GM18526 (cell line): ENCODE data around the gene SLC10A2.

ENCODE experiments used
- POLR2A ChIP-seq: IDR thresholded peaks from 3 replicates; pipeline ENCODE4 v1.6.1; 2011; ENCODE audit not compliant: insufficient read length; ENCODE audit errors: extremely low read depth

The SLC10A2 gene, protein sequence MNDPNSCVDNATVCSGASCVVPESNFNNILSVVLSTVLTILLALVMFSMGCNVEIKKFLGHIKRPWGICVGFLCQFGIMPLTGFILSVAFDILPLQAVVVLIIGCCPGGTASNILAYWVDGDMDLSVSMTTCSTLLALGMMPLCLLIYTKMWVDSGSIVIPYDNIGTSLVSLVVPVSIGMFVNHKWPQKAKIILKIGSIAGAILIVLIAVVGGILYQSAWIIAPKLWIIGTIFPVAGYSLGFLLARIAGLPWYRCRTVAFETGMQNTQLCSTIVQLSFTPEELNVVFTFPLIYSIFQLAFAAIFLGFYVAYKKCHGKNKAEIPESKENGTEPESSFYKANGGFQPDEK

DNA sequence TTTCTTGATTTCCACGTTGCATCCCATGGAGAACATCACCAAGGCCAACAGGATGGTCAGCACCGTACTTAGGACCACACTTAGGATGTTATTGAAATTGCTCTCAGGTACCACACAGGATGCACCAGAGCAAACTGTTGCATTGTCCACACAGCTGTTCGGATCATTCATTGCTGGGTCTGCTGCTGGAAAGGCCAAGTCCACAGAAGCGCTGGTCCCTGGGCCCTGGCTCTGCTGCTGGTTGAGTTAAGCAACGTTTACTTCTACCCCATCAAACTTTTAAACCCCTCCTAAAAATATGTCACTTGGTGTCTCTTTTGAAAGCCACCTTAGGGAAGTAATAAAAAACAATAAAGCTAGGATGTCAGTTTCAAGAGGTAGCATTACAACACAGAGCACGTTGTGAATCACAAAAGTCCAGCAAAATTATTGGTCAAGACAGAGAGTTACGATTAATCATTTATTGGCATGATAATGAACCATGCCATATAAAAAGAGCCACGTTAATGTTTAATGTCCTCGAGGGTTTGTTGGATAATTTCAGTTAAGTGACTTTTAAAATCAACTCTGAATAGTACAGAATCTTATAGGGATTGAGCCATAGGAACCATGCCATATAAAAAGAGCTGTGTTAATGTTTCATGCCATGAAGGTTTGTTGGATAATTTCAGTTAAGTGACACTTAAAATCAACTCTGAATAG lies at the start of gene SLC10A2:
Gene SLC10A2, minus strand, starts transcription at position 339 of the 702 bp plus-strand sequence. Its CDS starts 168 bp downstream, at position 171.
- no peak for TF ChIP-seq POLR2A

DNA sequence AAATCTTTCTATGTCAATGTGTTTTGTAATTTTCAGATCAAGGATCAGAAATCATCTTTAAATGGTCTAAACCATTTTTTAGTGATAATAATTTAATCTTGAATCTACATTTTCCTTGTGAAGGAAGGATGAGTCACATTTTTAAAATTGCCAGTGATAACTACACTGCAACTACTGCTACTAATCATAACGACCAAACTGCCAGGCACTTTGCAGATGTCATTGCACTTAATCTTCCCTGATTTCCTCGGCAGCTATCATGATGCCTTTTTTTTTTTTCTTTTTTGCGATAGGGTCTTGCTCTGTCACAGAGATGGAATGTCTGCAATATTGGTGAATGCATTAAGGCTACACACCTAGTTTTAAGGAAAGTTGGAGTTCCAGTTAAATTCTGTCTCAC lies 41.4 kb upstream of the SLC10A2 start:
- TF ChIP-seq POLR2A: no peak

DNA sequence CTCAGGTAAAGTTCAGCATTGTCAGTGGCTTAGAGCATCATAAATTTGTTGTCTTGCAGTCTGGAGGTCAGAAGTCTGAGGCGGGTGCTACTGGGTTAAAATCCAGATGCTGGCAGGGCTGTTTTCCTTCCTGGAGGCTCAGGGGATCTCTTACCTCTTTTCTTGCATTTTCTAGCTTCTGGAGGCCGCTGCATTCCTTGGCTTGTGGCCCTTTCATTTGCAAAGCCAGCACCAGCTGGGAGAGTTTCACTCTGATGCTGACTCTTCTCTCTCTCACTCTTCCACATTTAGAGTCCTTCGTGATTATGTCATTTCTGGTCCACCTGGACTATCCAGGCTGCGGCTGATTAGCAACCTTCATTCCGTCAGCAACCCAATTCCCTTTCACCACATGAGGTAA lies 38.1 kb upstream of the SLC10A2 start:
- no peak for TF ChIP-seq POLR2A

DNA sequence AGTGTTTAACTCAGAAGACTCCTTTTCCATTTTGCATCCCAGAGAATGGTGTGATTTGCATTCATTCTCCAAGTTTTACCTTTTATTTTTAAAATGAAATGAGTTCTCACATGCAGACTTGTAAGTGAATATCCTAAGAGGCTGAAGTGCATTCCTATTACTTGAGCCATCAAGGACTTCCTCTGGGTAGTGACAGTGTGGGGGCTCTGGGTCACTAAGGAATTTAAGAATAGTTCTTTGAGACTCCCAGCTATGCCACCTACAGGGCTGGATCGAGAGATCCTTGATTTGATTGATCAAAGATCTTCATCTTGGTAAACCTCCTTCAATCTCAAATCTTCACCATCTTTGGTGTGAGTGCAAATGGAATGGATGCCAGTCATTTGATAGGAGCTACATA lies 36.3 kb upstream of the SLC10A2 start:
- no peak for TF ChIP-seq POLR2A

DNA sequence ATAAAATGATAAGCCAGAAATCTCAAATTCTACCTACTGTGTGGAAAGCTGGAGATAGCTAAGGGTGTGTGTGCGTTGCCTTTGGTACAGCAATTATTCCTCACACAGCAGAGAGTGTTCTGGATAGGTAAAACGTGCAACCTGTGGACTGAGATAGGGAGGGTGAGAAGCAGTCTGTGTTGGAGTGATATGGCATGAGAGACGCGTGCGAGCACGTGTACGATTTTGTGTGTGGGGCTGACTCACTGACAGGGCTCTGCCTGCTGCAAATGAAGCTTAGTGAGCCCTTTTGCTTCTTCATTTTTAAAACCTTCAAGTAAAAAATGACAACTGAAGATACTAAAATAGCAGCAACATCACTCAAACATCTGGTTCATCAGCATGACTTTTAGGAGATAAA lies 35.7 kb upstream of the SLC10A2 start:
- no peak for TF ChIP-seq POLR2A

DNA sequence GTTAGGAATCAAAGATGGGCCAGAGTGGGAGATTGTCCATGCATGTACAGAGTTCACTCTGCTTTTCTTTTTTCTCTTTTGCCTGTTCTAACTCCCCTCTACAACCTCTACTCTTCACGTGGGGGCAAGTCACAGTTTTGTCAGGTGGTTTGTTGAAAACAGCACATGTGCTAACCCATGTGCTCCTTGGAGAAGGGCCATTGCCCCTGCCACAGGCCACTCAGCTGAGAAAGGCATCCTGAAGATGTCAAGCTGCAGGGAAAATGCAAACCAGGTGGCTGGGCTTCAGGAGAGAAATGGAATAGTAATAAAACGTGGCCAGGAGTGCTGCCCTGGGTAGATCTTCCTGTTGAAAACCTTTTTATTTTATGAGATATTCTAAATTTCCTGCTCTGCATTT lies 35.3 kb upstream of the SLC10A2 start:
- TF ChIP-seq POLR2A: no peak

DNA sequence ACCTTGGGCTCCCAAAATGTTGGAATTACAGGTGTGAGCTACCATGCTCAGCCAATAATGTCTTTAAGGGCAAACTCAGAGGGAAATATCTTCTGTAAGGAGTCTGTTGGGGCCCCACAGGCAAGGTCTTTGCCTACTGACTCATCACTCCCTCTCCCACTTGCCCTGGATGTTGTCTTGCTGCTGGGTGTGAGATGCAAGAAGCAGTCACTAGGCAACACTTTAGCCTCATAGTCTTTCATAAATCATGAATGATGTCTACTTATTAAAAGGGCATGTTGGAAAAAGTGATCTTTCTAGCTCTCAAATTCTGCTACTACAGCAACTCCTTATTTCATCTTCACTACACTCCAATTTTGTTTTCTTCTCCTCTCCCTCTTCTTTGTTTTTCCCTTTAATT lies 34.6 kb upstream of the SLC10A2 start:
- TF ChIP-seq POLR2A: no peak

DNA sequence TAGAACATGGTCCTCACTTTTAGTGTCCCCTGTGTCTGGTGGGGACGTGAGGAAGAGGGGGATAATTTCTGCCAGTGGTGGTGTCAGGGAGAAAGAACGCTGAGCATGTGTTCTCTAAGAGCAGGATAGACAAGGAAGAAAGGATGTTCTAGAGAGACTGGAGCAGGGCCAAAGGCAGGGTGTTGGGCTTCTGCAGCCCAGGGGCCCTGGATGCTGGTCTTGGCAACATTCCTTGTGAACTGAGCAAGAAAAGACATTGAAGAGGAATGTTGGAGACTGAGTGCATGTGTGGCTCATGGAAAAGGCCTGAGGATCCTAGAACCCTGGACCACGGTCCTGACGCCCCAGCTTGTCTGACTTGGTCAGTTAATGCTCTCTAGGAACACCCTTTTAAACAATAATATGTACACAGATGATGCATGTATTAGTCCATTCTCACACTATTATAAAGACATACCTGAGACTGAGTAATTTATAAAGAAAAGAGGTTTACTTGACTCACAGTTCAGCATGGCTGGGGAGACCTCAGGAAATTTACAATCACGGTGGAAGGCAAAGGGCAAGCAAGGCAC lies 33.6 kb upstream of the SLC10A2 start:
- TF ChIP-seq POLR2A: no peak

DNA sequence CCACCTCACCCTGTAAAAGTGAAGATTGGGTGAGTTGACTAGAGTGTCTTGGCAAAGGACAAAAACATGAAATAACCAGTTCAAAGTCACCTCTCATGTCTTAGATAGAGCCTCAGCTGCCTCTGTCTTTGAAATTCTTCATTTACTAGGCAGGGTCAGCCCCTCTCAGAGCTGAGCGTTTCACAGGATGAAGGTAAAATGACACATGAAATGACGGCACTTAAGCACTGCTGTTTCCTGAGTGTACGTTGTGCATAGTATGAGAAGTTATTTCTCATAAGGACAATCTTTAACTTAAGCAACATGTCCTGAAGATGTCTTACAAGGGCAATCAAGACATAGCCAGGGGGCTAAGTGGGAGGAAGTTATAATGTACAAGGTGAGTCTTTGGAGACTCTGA lies 32.3 kb upstream of the SLC10A2 start:
- TF ChIP-seq POLR2A: no peak

DNA sequence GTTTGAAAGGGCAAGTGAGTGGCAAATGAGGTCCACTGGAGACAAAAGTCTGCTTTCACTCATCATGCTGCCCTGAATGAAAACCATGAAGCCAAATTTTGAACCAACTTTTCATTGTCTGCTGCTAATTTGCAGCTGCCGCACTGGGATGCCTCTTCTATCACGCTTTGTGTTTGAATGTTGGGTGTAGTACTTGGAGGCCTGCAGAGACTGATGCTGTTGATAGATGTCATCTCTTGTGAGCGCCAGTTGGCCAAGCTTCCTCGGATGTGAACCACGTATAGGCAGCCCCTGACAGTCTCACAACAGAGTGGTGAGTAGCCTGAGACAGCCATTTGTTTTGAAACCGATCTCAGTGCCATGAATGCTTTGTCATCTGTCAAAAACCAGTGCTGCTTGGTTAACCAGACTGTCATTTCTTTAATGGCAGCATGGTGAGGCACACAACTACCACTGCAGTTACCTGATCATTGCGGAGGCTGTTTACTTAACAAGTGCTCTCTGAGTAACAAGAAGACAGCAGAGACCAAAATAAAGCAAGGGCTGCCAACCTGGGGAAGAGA lies 31.2 kb upstream of the SLC10A2 start:
- TF ChIP-seq POLR2A: no peak

DNA sequence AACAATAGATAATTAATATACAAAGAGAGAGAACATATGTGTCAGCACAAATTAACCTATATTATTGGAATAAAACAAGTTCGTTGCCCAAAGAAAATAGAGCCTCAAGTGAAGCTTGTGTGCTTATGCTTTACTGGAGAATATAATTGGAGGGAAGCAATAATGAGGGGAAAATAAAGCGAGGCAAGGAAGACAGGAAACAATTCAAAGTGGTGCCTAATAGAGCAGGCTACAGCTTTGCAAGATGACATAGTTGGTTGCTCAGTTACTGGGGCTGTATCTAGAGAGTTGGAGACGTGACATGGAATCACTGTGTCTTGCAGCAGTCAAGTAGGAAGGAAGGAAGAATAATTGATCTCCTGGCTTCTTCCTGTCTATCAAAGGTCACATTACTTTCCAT lies 21.1 kb upstream of the SLC10A2 start:
- no peak for TF ChIP-seq POLR2A

DNA sequence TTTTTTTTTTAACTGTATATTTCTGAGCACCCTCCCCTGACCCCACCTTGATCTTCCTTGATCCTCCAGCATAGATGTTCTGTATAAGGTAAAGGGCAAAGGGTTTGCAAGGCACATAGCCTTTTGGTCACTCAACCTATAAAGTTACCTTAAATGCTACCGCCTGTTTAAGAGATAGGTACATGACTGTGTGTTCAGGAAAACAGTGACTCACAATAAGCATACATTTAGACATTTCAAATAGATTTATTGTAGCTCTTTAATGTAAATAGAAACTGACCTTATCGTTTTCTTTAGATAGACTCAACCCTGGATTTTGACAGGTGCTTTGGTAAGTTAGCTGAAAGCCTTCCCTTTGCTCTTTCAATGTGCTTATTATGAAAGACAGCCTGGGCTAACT lies 15.2 kb upstream of the SLC10A2 start:
- no peak for TF ChIP-seq POLR2A

DNA sequence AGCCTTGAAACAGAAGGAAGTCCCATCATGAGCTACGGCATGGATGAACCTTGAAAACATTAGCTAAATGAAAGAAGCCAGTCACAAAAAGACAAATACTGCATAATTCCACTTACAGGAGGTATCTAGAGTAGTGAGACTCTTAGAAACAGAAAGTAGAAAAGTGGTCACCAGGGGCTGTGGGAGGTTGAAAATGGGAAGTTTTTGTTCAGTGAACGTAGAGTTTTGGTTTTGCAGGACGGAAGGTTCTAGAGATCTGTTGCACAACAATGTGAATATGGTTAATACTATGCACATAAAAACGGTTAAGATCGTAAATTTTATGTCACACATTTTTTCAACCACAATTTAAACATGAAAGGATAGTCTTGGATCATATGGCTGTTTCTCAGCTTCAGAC lies 11.9 kb upstream of the SLC10A2 start:
- no peak for TF ChIP-seq POLR2A

DNA sequence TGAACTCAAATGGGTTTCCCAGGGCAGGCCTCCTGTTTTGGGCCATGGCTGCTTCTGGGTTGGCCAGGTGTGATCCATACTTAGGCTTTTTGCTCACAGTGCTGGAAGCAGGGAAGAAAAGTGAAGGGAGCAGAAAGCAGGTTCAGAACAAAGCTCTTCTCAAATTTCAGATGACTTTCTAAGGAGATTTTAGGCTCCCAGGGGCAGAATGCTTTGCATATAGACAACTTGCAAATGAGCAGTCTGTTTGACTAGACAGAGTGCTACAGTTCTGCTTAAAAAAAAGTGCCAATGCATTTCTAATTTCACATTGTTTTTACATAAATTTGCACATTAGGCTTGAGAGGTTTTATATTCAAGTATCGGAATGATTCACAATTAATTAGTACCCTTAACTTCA lies 2.6 kb upstream of the SLC10A2 start:
- no peak for TF ChIP-seq POLR2A

DNA sequence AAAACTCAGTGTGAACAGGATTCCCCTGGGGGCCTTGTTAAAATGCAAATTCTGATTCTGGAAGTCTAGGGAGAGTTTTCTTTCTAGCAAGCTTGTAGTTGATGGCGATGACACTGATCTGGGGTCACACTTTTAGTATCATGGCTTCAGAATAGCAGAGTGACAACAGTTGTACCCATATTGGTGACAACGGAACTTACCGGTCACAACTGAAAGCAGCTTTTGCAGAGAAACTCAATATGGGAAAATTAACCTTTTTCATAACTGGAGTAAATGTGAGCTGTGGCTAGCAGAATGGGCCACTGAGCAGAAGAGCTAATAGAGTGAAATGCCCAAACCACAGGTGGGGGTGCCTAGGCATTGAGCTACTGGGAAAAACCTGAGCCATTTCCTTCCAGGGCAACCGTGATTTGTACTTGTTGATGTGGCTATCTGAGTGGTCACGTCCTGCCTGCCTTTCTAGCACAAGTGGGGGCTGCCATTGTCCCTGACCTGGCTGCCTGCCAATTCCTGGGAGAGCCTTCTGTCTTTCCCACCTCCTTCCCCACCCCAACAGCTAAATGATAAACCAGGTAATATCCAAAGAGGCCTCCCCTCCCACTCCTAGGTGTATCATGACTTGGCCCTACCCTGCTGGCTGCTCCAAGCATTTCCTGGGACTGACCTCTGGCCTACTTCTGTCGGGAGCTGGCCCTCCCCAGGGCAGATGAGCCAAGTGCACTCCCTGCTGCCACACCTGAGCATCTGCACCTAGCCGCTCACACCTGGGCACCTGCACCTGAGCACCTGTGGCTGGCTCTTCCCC lies 1.7 kb upstream of the SLC10A2 start:
- no peak for TF ChIP-seq POLR2A
